ENCODE measurements around the gene NCAM2.

- TF ChIP-seq POLR2A (IDR thresholded peaks at IDR 0.05) = no peak
- no peak for TF ChIP-seq CTCF (IDR thresholded peaks at IDR 0.05)
These were observed 27.5 kb downstream of the NCAM2 start for GRCh38 chr21:21025742-21026141.

All from ovary (tissue), 3 donors.